ENCODE results near the gene SNX27. TPM values are rescaled to one million over a fixed set of nuclear protein-coding genes. Genes with fewer than 3 reads are reported as not detected.
A peak's percentile ranks its signal among the peaks of the same experiment; 100 is the strongest.
"Not testable (repeated sequence)": the region's sequence is repeated elsewhere in the genome, so short reads cannot be mapped to it uniquely, and the experiment has no call there.

Gene SNX27
- total RNA-seq, 1 donor from 2014 or later: 39.0 TPM

GRCh38 chr1:151618003-151618402, 6.2 kb downstream of the SNX27 start:
- Mint-ChIP-seq H3K9me3 (ENCODE audit: low read depth) (no peaks in the 10 kb centered on the region), H3K4me3 (ENCODE audit: unreplicated experiment) (no peak overlapping the region), H3K27ac (ENCODE audit: unreplicated experiment) (no peak overlapping the region), H3K4me1 (ENCODE audit: low read depth) (peaks cover 66% of the 10 kb centered on the region), H3K36me3 (ENCODE audit: low read depth) (no peaks in the 10 kb centered on the region), H3K27me3 (ENCODE audit: low read depth) (no peaks in the 10 kb centered on the region)
- DNase-seq (ENCODE audit: low spot score): no peak
- TF ChIP-seq CTCF (IDR thresholded peaks at IDR 0.05): no peak

- H3K4me1 Mint-ChIP-seq (ENCODE audit: low read depth): peaks cover 62% of the 10 kb centered on the region
- H3K27me3 Mint-ChIP-seq (ENCODE audit: low read depth): no peaks in the 10 kb centered on the region
- no peaks in the 10 kb centered on the region for H3K9me3 Mint-ChIP-seq (ENCODE audit: low read depth)
- no peaks in the 10 kb centered on the region for H3K36me3 Mint-ChIP-seq (ENCODE audit: low read depth)
- no peak overlapping the region for H3K4me3 Mint-ChIP-seq (ENCODE audit: unreplicated experiment)
- no peak for DNase-seq (ENCODE audit: low spot score)
- TF ChIP-seq CTCF (IDR thresholded peaks at IDR 0.05): no peak
- peak overlapping the region; percentile 8 for H3K27ac Mint-ChIP-seq (ENCODE audit: unreplicated experiment)
Observed at GRCh38 chr1:151618470-151618869, 6.6 kb downstream of the SNX27 start.

- peaks cover 56% of the 10 kb centered on the region for H3K4me1 Mint-ChIP-seq (ENCODE audit: low read depth)
- H3K4me3 Mint-ChIP-seq (ENCODE audit: unreplicated experiment); H3K9me3 Mint-ChIP-seq (ENCODE audit: low read depth); H3K36me3 Mint-ChIP-seq (ENCODE audit: low read depth); H3K27me3 Mint-ChIP-seq (ENCODE audit: low read depth); DNase-seq (ENCODE audit: low spot score): not testable (repeated sequence)
- H3K27ac Mint-ChIP-seq (ENCODE audit: unreplicated experiment): peak overlapping the region; percentile 49
Observed at GRCh38 chr1:151618996-151619395, 7.1 kb downstream of the SNX27 start.

GRCh38 chr1:151619489-151620093, 7.7 kb downstream of the SNX27 start:
- H3K4me1 Mint-ChIP-seq (ENCODE audit: low read depth): peaks cover 54% of the 10 kb centered on the region
- DNase-seq (ENCODE audit: low spot score): no peak
- H3K4me3 Mint-ChIP-seq (ENCODE audit: unreplicated experiment): no peak overlapping the region
- peak overlapping the region; percentile 49 for H3K27ac Mint-ChIP-seq (ENCODE audit: unreplicated experiment)
- H3K36me3 Mint-ChIP-seq (ENCODE audit: low read depth): no peaks in the 10 kb centered on the region
- H3K9me3 Mint-ChIP-seq (ENCODE audit: low read depth): no peaks in the 10 kb centered on the region
- TF ChIP-seq CTCF (IDR thresholded peaks at IDR 0.05): no peak
- no peaks in the 10 kb centered on the region for H3K27me3 Mint-ChIP-seq (ENCODE audit: low read depth)

GRCh38 chr1:151620286-151620685, 8.4 kb downstream of the SNX27 start:
- no peak for DNase-seq (ENCODE audit: low spot score)
- no peaks in the 10 kb centered on the region for H3K9me3 Mint-ChIP-seq (ENCODE audit: low read depth)
- peak overlapping the region; percentile 64 for H3K27ac Mint-ChIP-seq (ENCODE audit: unreplicated experiment)
- H3K4me3 Mint-ChIP-seq (ENCODE audit: unreplicated experiment): no peak overlapping the region
- H3K4me1 Mint-ChIP-seq (ENCODE audit: low read depth): peaks cover 51% of the 10 kb centered on the region
- no peaks in the 10 kb centered on the region for H3K27me3 Mint-ChIP-seq (ENCODE audit: low read depth)
- TF ChIP-seq CTCF (IDR thresholded peaks at IDR 0.05): no peak
- no peaks in the 10 kb centered on the region for H3K36me3 Mint-ChIP-seq (ENCODE audit: low read depth)

- Mint-ChIP-seq H3K27me3 (ENCODE audit: low read depth) (no peaks in the 10 kb centered on the region), H3K4me1 (ENCODE audit: low read depth) (peaks cover 40% of the 10 kb centered on the region), H3K36me3 (ENCODE audit: low read depth) (no peaks in the 10 kb centered on the region), H3K9me3 (ENCODE audit: low read depth) (no peaks in the 10 kb centered on the region), H3K27ac (ENCODE audit: unreplicated experiment) (peak overlapping the region; percentile 59), H3K4me3 (ENCODE audit: unreplicated experiment) (no peak overlapping the region)
- no peak for DNase-seq (ENCODE audit: low spot score)
- no peak for TF ChIP-seq CTCF (IDR thresholded peaks at IDR 0.05)
Observed at GRCh38 chr1:151621351-151621750, 9.5 kb downstream of the SNX27 start.
